ENCODE data around the gene GP1BB. TPM values are rescaled to one million over a fixed set of nuclear protein-coding genes. Genes with fewer than 3 reads are reported as not detected.

The GP1BB gene
- total and polyA plus RNA-seq, 11 donors = 1.4 to 52.2 (median 10.7) TPM; not detected in 3

DNA sequence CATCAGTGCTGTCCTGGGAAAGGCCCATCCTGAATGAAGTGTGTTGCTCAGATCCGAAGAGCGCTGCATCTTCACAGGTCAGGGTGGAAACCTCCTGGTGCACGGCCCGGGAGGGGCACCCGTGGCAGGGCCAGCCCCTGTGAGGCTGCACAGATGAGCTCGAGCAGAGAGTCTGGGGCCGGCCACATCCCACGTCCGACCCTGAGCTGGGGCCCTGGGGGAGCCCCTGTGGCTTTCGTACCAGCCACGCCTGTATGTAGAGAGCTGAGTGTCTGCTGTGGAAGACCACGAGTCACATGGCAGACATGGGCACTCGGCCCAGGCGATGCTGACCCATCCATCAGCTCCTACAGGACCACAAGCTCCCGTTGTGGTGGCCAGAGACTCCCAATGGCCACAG, 33.9 kb upstream of the GP1BB start:
- WGBS, 4 donors = 81 to 87% (median 85%) methylated on average over 15 of the region's 15 CpGs
- ATAC-seq (peak in 1 of 4 donors; percentile 14), DNase-seq (no peak)
- no peaks in the 10 kb centered on the region for H3K36me3 ChIP-seq
- intact Hi-C loops (cut with DNase I) = no loop called here
- H3K4me1 ChIP-seq = peaks cover 0 to 16% (median 3%) of the 10 kb centered on the region in 12 donors
- no peaks in the 10 kb centered on the region for H3K27me3 ChIP-seq
- no peaks in the 10 kb centered on the region for H3K9me3 ChIP-seq
- H3K4me3 ChIP-seq = no peak overlapping the region
- no peak for TF ChIP-seq CTCF (IDR thresholded peaks at IDR 0.05)
- TF ChIP-seq POLR2A (IDR thresholded peaks at IDR 0.05) = no peak
- H3K27ac ChIP-seq = no peak overlapping the region

DNA sequence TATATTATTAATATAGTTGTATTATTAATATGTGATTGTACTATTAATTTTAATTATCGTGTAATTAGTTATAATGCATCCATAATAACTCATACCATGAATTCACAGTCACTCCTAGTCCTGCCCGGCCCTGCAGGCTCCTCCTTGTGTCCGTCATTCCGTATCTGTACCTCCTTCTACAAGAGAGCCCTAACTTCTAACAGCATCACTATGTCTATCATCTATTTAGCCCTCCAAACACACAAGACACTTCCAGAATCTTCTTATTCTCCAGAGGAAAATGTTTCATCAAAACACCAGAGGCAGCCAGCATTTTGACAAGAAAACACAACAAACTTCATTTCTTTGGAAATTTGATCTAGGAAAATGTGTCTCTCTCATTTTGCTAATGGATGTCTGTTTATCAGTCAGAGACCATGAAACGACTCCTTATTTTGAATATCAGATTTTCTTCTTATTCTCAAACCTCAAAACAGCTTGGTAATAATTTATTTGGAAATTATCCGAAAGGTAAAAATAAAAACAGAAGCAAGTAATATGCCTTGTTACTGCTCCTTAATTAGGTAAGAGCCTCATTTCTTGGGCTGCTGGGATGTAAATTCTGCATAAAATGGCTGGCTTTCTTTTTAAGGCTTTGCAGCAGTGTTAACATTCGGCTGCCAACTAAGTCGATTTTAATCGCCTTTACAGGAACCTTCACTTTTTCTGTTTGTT, 32.2 kb upstream of the GP1BB start:
- no peak for ATAC-seq
- no peaks in the 10 kb centered on the region for H3K27me3 ChIP-seq
- 67 to 80% (median 75%) methylated on average over 9 of the region's 9 CpGs for WGBS, 4 donors
- no peak overlapping the region for H3K27ac ChIP-seq
- no peaks in the 10 kb centered on the region for H3K36me3 ChIP-seq
- TF ChIP-seq CTCF (IDR thresholded peaks at IDR 0.05) (no peak), POLR2A (IDR thresholded peaks at IDR 0.05) (no peak)
- no peak for DNase-seq
- intact Hi-C loops (cut with DNase I) = no loop called here
- H3K4me1 ChIP-seq = peaks cover 0 to 16% (median 3%) of the 10 kb centered on the region in 12 donors
- peak overlapping the region in 3 of 12 donors; percentile 15 to 28 (median 17) for H3K4me3 ChIP-seq
- no peaks in the 10 kb centered on the region for H3K9me3 ChIP-seq

GRCh38 chr22:19691721-19692341, 31.5 kb upstream of the GP1BB start:
- Histone ChIP-seq H3K4me1 (peaks cover 0 to 16% (median 3%) of the 10 kb centered on the region in 12 donors), H3K9me3 (no peaks in the 10 kb centered on the region), H3K27ac (no peak overlapping the region), H3K27me3 (no peaks in the 10 kb centered on the region), H3K4me3 (peak overlapping the region in 4 of 12 donors; percentile 9 to 28 (median 16)), H3K36me3 (no peaks in the 10 kb centered on the region)
- WGBS, 4 donors = 41 to 57% (median 47%) methylated on average over 19 of the region's 19 CpGs
- intact Hi-C loops (cut with DNase I) = no loop called here
- ATAC-seq (peak in 1 of 4 donors; percentile 61), DNase-seq (no peak)
- TF ChIP-seq CTCF (IDR thresholded peaks at IDR 0.05) (no peak), POLR2A (IDR thresholded peaks at IDR 0.05) (no peak)

DNA sequence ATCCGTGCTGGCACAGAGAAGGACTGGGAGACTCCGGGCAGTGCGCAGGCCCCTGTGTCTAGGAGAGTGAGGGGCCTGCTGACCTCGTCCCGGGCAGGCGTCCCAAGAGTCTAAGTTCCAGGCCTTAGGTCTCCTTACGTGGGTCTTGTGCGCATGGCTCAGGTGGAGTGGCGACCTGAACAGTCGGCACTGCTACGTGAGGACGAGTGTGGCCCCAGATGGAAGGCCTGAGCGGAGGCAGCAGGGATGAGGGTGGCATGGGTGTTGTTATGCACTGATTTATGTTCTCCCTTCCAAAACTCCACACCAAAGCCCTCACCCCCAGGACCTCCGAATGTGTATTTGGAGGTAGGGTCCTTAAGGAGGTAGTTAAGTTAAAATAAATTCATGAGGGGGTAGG, 29.8 kb upstream of the GP1BB start:
- Histone ChIP-seq H3K36me3 (no peaks in the 10 kb centered on the region), H3K27me3 (no peaks in the 10 kb centered on the region), H3K4me1 (peaks cover 0 to 16% (median 3%) of the 10 kb centered on the region in 12 donors), H3K9me3 (no peaks in the 10 kb centered on the region), H3K4me3 (no peak overlapping the region), H3K27ac (no peak overlapping the region)
- TF ChIP-seq CTCF (IDR thresholded peaks at IDR 0.05) (no peak), POLR2A (IDR thresholded peaks at IDR 0.05) (no peak)
- 94 to 97% (median 96%) methylated on average over 14 of the region's 14 CpGs for WGBS, 4 donors
- intact Hi-C loops (cut with DNase I) = no loop called here
- DNase-seq = peak in 1 of 5 donors; percentile 6
- no peak for ATAC-seq
